ENCODE data around the gene TRUB2. TPM values are rescaled to one million over a fixed set of nuclear protein-coding genes. Genes with fewer than 3 reads are reported as not detected.

The TRUB2 gene
- polyA plus RNA-seq, 1 donor: 30.2 TPM

GRCh38 chr9:128266868-128267590, 55.2 kb downstream of the TRUB2 start:
- DNase-seq: no peak
- H3K27me3 ChIP-seq (ENCODE audit: control insufficient read depth, insufficient read depth, low read length): no peaks in the 10 kb centered on the region
- no peaks in the 10 kb centered on the region for H3K9me3 ChIP-seq (ENCODE audit: control insufficient read depth, low read depth, low read length)
- WGBS (ENCODE audit: insufficient coverage, low lambda C conversion rate): no CpG with 5 or more reads among the region's 15 CpGs
- no peak overlapping the region for H3K4me3 ChIP-seq (ENCODE audit: low read length)
- H3K36me3 ChIP-seq (ENCODE audit: control insufficient read depth, insufficient read depth, low read length): peaks cover 66% of the 10 kb centered on the region
- H3K4me1 ChIP-seq (ENCODE audit: control insufficient read depth, insufficient read depth, low read length): no peaks in the 10 kb centered on the region
- no peak overlapping the region for H3K27ac ChIP-seq (ENCODE audit: low read length)

- no peak overlapping the region for H3K4me3 ChIP-seq (ENCODE audit: low read length)
- WGBS (ENCODE audit: insufficient coverage, low lambda C conversion rate): no CpG with 5 or more reads among the region's 10 CpGs
- H3K27ac ChIP-seq (ENCODE audit: low read length): no peak overlapping the region
- no peak for DNase-seq
- H3K4me1 ChIP-seq (ENCODE audit: control insufficient read depth, insufficient read depth, low read length): no peaks in the 10 kb centered on the region
- no peaks in the 10 kb centered on the region for H3K9me3 ChIP-seq (ENCODE audit: control insufficient read depth, low read depth, low read length)
- peaks cover 72% of the 10 kb centered on the region for H3K36me3 ChIP-seq (ENCODE audit: control insufficient read depth, insufficient read depth, low read length)
- H3K27me3 ChIP-seq (ENCODE audit: control insufficient read depth, insufficient read depth, low read length): no peaks in the 10 kb centered on the region
Observed at GRCh38 chr9:128265348-128265847, 56.8 kb downstream of the TRUB2 start.

- no peaks in the 10 kb centered on the region for H3K27me3 ChIP-seq (ENCODE audit: control insufficient read depth, insufficient read depth, low read length)
- H3K4me3 ChIP-seq (ENCODE audit: low read length): no peak overlapping the region
- H3K4me1 ChIP-seq (ENCODE audit: control insufficient read depth, insufficient read depth, low read length): no peaks in the 10 kb centered on the region
- H3K27ac ChIP-seq (ENCODE audit: low read length): no peak overlapping the region
- H3K9me3 ChIP-seq (ENCODE audit: control insufficient read depth, low read depth, low read length): no peaks in the 10 kb centered on the region
- WGBS (ENCODE audit: insufficient coverage, low lambda C conversion rate): no CpG with 5 or more reads among the region's 4 CpGs
- no peak for DNase-seq
- peaks cover 84% of the 10 kb centered on the region for H3K36me3 ChIP-seq (ENCODE audit: control insufficient read depth, insufficient read depth, low read length)
Observed at GRCh38 chr9:128262687-128263086, 59.6 kb downstream of the TRUB2 start.

- no peak for DNase-seq
- Histone ChIP-seq H3K27me3 (ENCODE audit: control insufficient read depth, insufficient read depth, low read length) (no peaks in the 10 kb centered on the region), H3K4me1 (ENCODE audit: control insufficient read depth, insufficient read depth, low read length) (no peaks in the 10 kb centered on the region), H3K9me3 (ENCODE audit: control insufficient read depth, low read depth, low read length) (no peaks in the 10 kb centered on the region), H3K4me3 (ENCODE audit: low read length) (no peak overlapping the region), H3K36me3 (ENCODE audit: control insufficient read depth, insufficient read depth, low read length) (peaks cover 75% of the 10 kb centered on the region), H3K27ac (ENCODE audit: low read length) (no peak overlapping the region)
- no CpG with 5 or more reads among the region's 17 CpGs for WGBS (ENCODE audit: insufficient coverage, low lambda C conversion rate)
Observed at GRCh38 chr9:128260340-128260739, 61.9 kb downstream of the TRUB2 start.

GRCh38 chr9:128259156-128259555, 63.1 kb downstream of the TRUB2 start:
- no peaks in the 10 kb centered on the region for H3K27me3 ChIP-seq (ENCODE audit: control insufficient read depth, insufficient read depth, low read length)
- no peaks in the 10 kb centered on the region for H3K4me1 ChIP-seq (ENCODE audit: control insufficient read depth, insufficient read depth, low read length)
- no peak for DNase-seq
- no peak overlapping the region for H3K4me3 ChIP-seq (ENCODE audit: low read length)
- H3K36me3 ChIP-seq (ENCODE audit: control insufficient read depth, insufficient read depth, low read length): peaks cover 68% of the 10 kb centered on the region
- no CpG with 5 or more reads among the region's 9 CpGs for WGBS (ENCODE audit: insufficient coverage, low lambda C conversion rate)
- H3K27ac ChIP-seq (ENCODE audit: low read length): no peak overlapping the region
- H3K9me3 ChIP-seq (ENCODE audit: control insufficient read depth, low read depth, low read length): no peaks in the 10 kb centered on the region

- Histone ChIP-seq H3K4me3 (ENCODE audit: low read length) (no peak overlapping the region), H3K9me3 (ENCODE audit: control insufficient read depth, low read depth, low read length) (no peaks in the 10 kb centered on the region), H3K4me1 (ENCODE audit: control insufficient read depth, insufficient read depth, low read length) (no peaks in the 10 kb centered on the region), H3K27ac (ENCODE audit: low read length) (no peak overlapping the region), H3K27me3 (ENCODE audit: control insufficient read depth, insufficient read depth, low read length) (no peaks in the 10 kb centered on the region), H3K36me3 (ENCODE audit: control insufficient read depth, insufficient read depth, low read length) (peaks cover 69% of the 10 kb centered on the region)
- no peak for DNase-seq
- 100% methylated on average over 1 of the region's 6 CpGs for WGBS (ENCODE audit: insufficient coverage, low lambda C conversion rate)
Observed at GRCh38 chr9:128258326-128258725, 63.9 kb downstream of the TRUB2 start.

- Histone ChIP-seq H3K27me3 (ENCODE audit: control insufficient read depth, insufficient read depth, low read length) (no peaks in the 10 kb centered on the region), H3K4me1 (ENCODE audit: control insufficient read depth, insufficient read depth, low read length) (no peaks in the 10 kb centered on the region), H3K4me3 (ENCODE audit: low read length) (no peak overlapping the region), H3K27ac (ENCODE audit: low read length) (no peak overlapping the region), H3K9me3 (ENCODE audit: control insufficient read depth, low read depth, low read length) (no peaks in the 10 kb centered on the region), H3K36me3 (ENCODE audit: control insufficient read depth, insufficient read depth, low read length) (peaks cover 70% of the 10 kb centered on the region)
- WGBS (ENCODE audit: insufficient coverage, low lambda C conversion rate): no CpG with 5 or more reads among the region's 11 CpGs
- no peak for DNase-seq
Observed at GRCh38 chr9:128257907-128258306, 64.3 kb downstream of the TRUB2 start.

GRCh38 chr9:128257086-128257825, 65.0 kb downstream of the TRUB2 start:
- no peak for DNase-seq
- peaks cover 65% of the 10 kb centered on the region for H3K36me3 ChIP-seq (ENCODE audit: control insufficient read depth, insufficient read depth, low read length)
- WGBS (ENCODE audit: insufficient coverage, low lambda C conversion rate): 100% methylated on average over 1 of the region's 23 CpGs
- H3K4me3 ChIP-seq (ENCODE audit: low read length): no peak overlapping the region
- H3K27me3 ChIP-seq (ENCODE audit: control insufficient read depth, insufficient read depth, low read length): no peaks in the 10 kb centered on the region
- H3K4me1 ChIP-seq (ENCODE audit: control insufficient read depth, insufficient read depth, low read length): no peaks in the 10 kb centered on the region
- H3K9me3 ChIP-seq (ENCODE audit: control insufficient read depth, low read depth, low read length): no peaks in the 10 kb centered on the region
- no peak overlapping the region for H3K27ac ChIP-seq (ENCODE audit: low read length)

Other genes starting within 250 kb of the TRUB2 start
- 59.1 TPM for gene PTGES2, start 194.7 kb downstream of the TRUB2 start, polyA plus RNA-seq
- 0.93 TPM for gene LCN2, start 173.0 kb downstream of the TRUB2 start, polyA plus RNA-seq
- 39.7 TPM for gene BBLN, start 162.2 kb downstream of the TRUB2 start, polyA plus RNA-seq
- 95.1 TPM for gene CIZ1, start 130.9 kb downstream of the TRUB2 start, polyA plus RNA-seq
- gene DNM1, start 119.1 kb downstream of the TRUB2 start, polyA plus RNA-seq: 49.0 TPM
- 88.0 TPM for gene GOLGA2, start 46.4 kb downstream of the TRUB2 start, polyA plus RNA-seq
- gene SWI5, start 46.2 kb downstream of the TRUB2 start, polyA plus RNA-seq: 21.6 TPM
- 88.1 TPM for gene COQ4, start 392 bp upstream of the TRUB2 start, polyA plus RNA-seq
- 33.7 TPM for gene SLC27A4, start 18.1 kb upstream of the TRUB2 start, polyA plus RNA-seq
- 62.7 TPM for gene URM1, start 48.9 kb upstream of the TRUB2 start, polyA plus RNA-seq
- 19.9 TPM for gene CERCAM, start 98.4 kb upstream of the TRUB2 start, polyA plus RNA-seq
- gene ODF2, start 133.6 kb upstream of the TRUB2 start, polyA plus RNA-seq: 27.1 TPM
- 26.9 TPM for gene GLE1, start 182.3 kb upstream of the TRUB2 start, polyA plus RNA-seq
- 240 TPM for gene SPTAN1, start 230.1 kb upstream of the TRUB2 start, polyA plus RNA-seq